OCI-LY1 (cell line): ENCODE results near the gene SLC12A7.

Experiments used
- H2AFZ ChIP-seq: fragments of 200-600 bp; sonication (generic), shearing (Covaris generic); 2 replicates; pipeline ENCODE4 v1.6.0; 2014; ENCODE audit warnings: antibody characterized with exemption, mild to moderate bottlenecking, low read length
- H3F3A ChIP-seq: fragments of 200-600 bp; sonication (generic), shearing (Covaris generic); 2 replicates; pipeline ENCODE4 v1.6.0; 2014; ENCODE audit warnings: mild to moderate bottlenecking, antibody characterized with exemption, low read length, moderate library complexity; ENCODE audit not compliant: insufficient read depth
- H3K27ac ChIP-seq: fragments of 200-600 bp; sonication (generic); 2 replicates; pipeline ENCODE4 v1.5.1; 2014; ENCODE audit warnings: low read length, mixed run types, mild to moderate bottlenecking, low read depth; ENCODE audit not compliant: poor library complexity, severe bottlenecking
- H3K27me3 ChIP-seq: fragments of 200-600 bp; sonication (generic); 2 replicates; pipeline ENCODE4 v1.6.0; 2014; ENCODE audit warnings: antibody characterized with exemption, mild to moderate bottlenecking, low read length, moderate library complexity; ENCODE audit not compliant: insufficient read depth
- H3K36me3 ChIP-seq: fragments of 200-600 bp; sonication (generic); 2 replicates; pipeline ENCODE4 v1.6.1; 2014; ENCODE audit warnings: mild to moderate bottlenecking, antibody characterized with exemption, low read length, moderate library complexity, mixed read lengths; ENCODE audit not compliant: insufficient read depth
- H3K4me1 ChIP-seq: fragments of 200-600 bp; sonication (generic); 2 replicates; pipeline ENCODE4 v1.5.1; 2014; ENCODE audit warnings: mild to moderate bottlenecking, low read length, moderate library complexity; ENCODE audit not compliant: insufficient read depth, severe bottlenecking
- H3K4me2 ChIP-seq: fragments of 200-600 bp; sonication (generic), shearing (Covaris generic); 2 replicates; pipeline ENCODE4 v1.6.1; 2014; ENCODE audit warnings: low read length
- H3K4me3 ChIP-seq: fragments of 200-600 bp; sonication (generic); 2 replicates; pipeline ENCODE4 v1.5.1; 2014; ENCODE audit warnings: low read length, low read depth, mild to moderate bottlenecking, mixed read lengths; ENCODE audit not compliant: poor library complexity, severe bottlenecking
- H3K79me2 ChIP-seq: fragments of 200-600 bp; shearing (Covaris generic); 2 replicates; pipeline ENCODE4 v1.6.1; 2016; ENCODE audit warnings: mixed run types, low read length, mixed read lengths; ENCODE audit not compliant: insufficient read depth
- H3K9ac ChIP-seq: fragments of 200-600 bp; sonication (generic), shearing (Covaris generic); 2 replicates; pipeline ENCODE4 v1.6.1; 2014; ENCODE audit warnings: mild to moderate bottlenecking, low read length, mixed read lengths
- H3K9me2 ChIP-seq: fragments of 200-600 bp; sonication (generic), shearing (Covaris generic); 2 replicates; pipeline ENCODE4 v1.6.1; 2014; ENCODE audit warnings: low read depth, mild to moderate bottlenecking, low read length, mixed read lengths
- H3K9me3 ChIP-seq: fragments of 200-600 bp; shearing (Covaris generic); 2 replicates; pipeline ENCODE4 v1.6.1; 2014; ENCODE audit warnings: low read length, mixed read lengths
- H4K20me1 ChIP-seq: fragments of 200-600 bp; sonication (generic), shearing (Covaris generic); 2 replicates; pipeline ENCODE4 v1.6.0; 2016; ENCODE audit warnings: mild to moderate bottlenecking, low read length; ENCODE audit not compliant: insufficient read depth
- CTCF ChIP-seq: fragments of 200-600 bp; sonication (generic), shearing (Covaris generic); IDR thresholded peaks from 2 replicates; pipeline ENCODE4 v1.5.1; 2017; ENCODE audit warnings: mild to moderate bottlenecking, antibody characterized with exemption, low read length, moderate library complexity, mixed read lengths
- EZH2 ChIP-seq: fragments of 200-600 bp; sonication (generic), shearing (Covaris generic); IDR thresholded peaks from 2 replicates; pipeline ENCODE4 v1.8.0; 2017; ENCODE audit warnings: borderline replicate concordance, mixed run types, mild to moderate bottlenecking, antibody characterized with exemption, low read length, moderate library complexity, mixed read lengths

Gene SLC12A7

GRCh38 chr5:1144089-1144488 is 32.2 kb upstream of the SLC12A7 start:
- Histone ChIP-seq H3K27ac (no peak overlapping the region), H3K4me3 (no peak overlapping the region), H3K9me3 (no peaks in the 10 kb centered on the region), H3K9me2 (no peaks in the 10 kb centered on the region), H3K27me3 (no peaks in the 10 kb centered on the region; the same call in 1 of the 2 replicates), H3K9ac (no peak overlapping the region), H3K4me2 (no peak overlapping the region), H3K79me2 (no peaks in the 10 kb centered on the region), H3K36me3 (no peaks in the 10 kb centered on the region), H2AFZ (no peak overlapping the region), H4K20me1 (no peaks in the 10 kb centered on the region), H3K4me1 (no peaks in the 10 kb centered on the region), H3F3A (no peaks in the 10 kb centered on the region)
- TF ChIP-seq CTCF: no peak
- TF ChIP-seq EZH2: no peak

GRCh38 chr5:1143670-1143951 is 31.7 kb upstream of the SLC12A7 start:
- Histone ChIP-seq H3K4me1 (no peaks in the 10 kb centered on the region), H3K27me3 (no peaks in the 10 kb centered on the region; the same call in 1 of the 2 replicates), H3K4me2 (no peak overlapping the region), H3K4me3 (no peak overlapping the region), H3K9me2 (no peaks in the 10 kb centered on the region), H2AFZ (no peak overlapping the region), H3F3A (no peaks in the 10 kb centered on the region), H3K27ac (no peak overlapping the region), H4K20me1 (no peaks in the 10 kb centered on the region), H3K36me3 (no peaks in the 10 kb centered on the region), H3K79me2 (no peaks in the 10 kb centered on the region), H3K9me3 (no peaks in the 10 kb centered on the region), H3K9ac (no peak overlapping the region)
- no peak for TF ChIP-seq CTCF
- TF ChIP-seq EZH2: no peak

- Histone ChIP-seq H3K4me1 (no peaks in the 10 kb centered on the region), H3K9ac (no peak overlapping the region), H4K20me1 (no peaks in the 10 kb centered on the region), H2AFZ (no peak overlapping the region), H3K27ac (no peak overlapping the region), H3K4me2 (no peak overlapping the region), H3K36me3 (no peaks in the 10 kb centered on the region), H3K4me3 (no peak overlapping the region), H3K9me2 (no peaks in the 10 kb centered on the region), H3F3A (no peaks in the 10 kb centered on the region), H3K9me3 (no peaks in the 10 kb centered on the region), H3K27me3 (no peaks in the 10 kb centered on the region; the same call in 1 of the 2 replicates), H3K79me2 (no peaks in the 10 kb centered on the region)
- no peak for TF ChIP-seq EZH2
- TF ChIP-seq CTCF: no peak
These were observed 31.2 kb upstream of the SLC12A7 start for GRCh38 chr5:1142886-1143669.
